ENCODE results near the gene CDC123.

GRCh38 chr10:12299222-12299965 lies 103.4 kb downstream of the CDC123 start:
- TF ChIP-seq CTCF (conservative IDR thresholded peaks at IDR 0.05; ENCODE audit: low read depth, low read length) (no peak), EZH2phosphoT487 (IDR thresholded peaks at IDR 0.05; ENCODE audit: borderline replicate concordance, low read length) (no peak)
